C4-2B (cell line): ENCODE measurements around the gene ACVR2A.

ENCODE experiments used
- CTCF ChIP-seq: fragments of 450-650 bp; conservative IDR thresholded peaks from 2 replicates; pipeline ENCODE4 v1.5.1; 2017; ENCODE audit warnings: mild to moderate bottlenecking
- ZFX ChIP-seq: fragments of 450-650 bp; IDR thresholded peaks from 2 replicates; pipeline ENCODE4 v1.6.1; 2017

GRCh38 chr2:147855977-147856376 lies 11.1 kb downstream of the ACVR2A start:
- TF ChIP-seq CTCF (no peak), ZFX (no peak)
